Forelimb muscle (tissue), 1 donor: ENCODE measurements around the gene TBX1. TPM values are rescaled to one million over a fixed set of nuclear protein-coding genes. Genes with fewer than 3 reads are reported as not detected.

Experiments used
- DNase-seq: peaks from one replicate; pipeline ENCODE4 v3.0.0-alpha.2; 2013; ENCODE audit warnings: low read depth
- polyA plus RNA-seq: library from polyadenylated mRNA; unstranded; fragments of 120-200 nt; gene quantifications from one replicate; pipeline ENCODE4 v1.2.1, GENCODE V29; 2013; ENCODE audit not compliant: insufficient read length

The TBX1 gene
- polyA plus RNA-seq, 1 donor: 25.3 TPM

GRCh38 chr22:19799322-19800190 is 39.0 kb downstream of the TBX1 start:
- peak; percentile 80 for DNase-seq

DNA sequence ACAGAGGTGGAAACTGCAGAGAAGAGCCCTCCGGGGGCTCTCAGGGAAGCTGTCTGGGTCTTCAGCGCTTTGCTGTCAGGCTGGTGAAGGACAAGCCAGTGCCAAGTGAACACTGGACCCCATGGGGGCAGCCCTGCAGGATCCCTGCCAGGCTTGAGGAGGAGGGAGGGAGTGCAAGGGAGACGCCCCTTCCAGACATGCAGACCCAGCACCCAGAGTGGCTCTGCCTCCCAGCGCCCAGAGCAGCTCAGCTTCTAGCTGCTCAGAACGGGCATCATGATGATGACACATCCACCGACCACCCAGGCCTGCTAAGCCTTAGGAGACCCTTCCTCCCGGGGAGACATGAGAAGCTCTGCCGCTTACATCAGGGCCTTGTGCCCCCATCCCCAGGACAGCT is 39.7 kb downstream of the TBX1 start:
- no peak for DNase-seq

- DNase-seq: no peak
Measured at GRCh38 chr22:19800761-19801244, 40.2 kb downstream of the TBX1 start.

GRCh38 chr22:19801340-19802000 is 40.9 kb downstream of the TBX1 start:
- DNase-seq: no peak

- no peak for DNase-seq
Measured at GRCh38 chr22:19802001-19802893, 41.7 kb downstream of the TBX1 start.

GRCh38 chr22:19802894-19803735 is 42.5 kb downstream of the TBX1 start:
- no peak for DNase-seq

DNA sequence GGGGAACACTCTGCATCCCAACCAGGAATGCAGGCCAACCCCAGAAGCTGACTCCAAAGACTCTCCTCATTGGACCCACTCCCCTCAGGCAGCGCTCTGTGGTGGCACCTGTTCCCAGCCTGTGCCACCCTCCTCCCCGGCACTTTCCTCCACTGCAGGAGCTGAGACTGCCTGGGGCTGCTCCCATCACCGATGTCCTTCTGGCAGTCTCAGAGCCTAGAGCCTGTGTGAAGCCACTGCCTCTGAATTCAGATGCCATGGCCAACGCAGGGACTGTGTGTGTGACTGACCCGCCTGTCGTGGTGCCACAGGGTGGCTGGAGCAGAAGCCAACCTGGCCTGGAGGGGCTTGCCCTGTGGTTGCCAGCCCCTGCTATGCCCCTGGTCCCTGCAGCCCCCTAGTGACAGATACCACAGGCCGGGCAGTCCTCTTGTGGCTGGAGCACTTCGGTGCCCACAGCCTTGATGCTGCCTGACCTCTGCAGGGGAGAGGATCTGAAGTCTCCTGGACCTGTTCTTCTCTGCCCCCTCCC is 43.2 kb downstream of the TBX1 start:
- DNase-seq: no peak

DNA sequence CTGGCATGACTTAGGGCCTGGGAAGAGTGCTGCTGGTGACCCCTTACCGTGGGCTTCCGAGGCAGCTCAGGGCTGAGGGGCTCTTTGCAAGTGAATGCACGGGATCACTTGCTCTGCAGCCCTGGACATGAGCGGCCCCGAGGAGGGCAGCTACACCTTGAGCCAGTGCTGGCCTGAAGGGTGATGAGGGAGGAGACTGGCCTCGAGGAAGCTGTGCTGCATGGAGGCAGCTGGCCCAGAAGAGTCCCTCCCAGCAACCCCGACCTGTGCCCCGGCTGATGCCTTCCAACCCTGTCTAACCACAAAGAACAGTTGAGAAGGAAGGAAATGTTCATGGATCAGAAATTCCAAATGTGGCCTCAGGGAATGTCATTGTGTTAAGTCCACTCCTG is 45.2 kb downstream of the TBX1 start:
- DNase-seq: no peak

GRCh38 chr22:19806213-19807160 is 45.9 kb downstream of the TBX1 start:
- DNase-seq: no peak

- DNase-seq: no peak
Measured at GRCh38 chr22:19807161-19807913, 46.8 kb downstream of the TBX1 start.

- no peak for DNase-seq
Measured at GRCh38 chr22:19807914-19808872, 47.6 kb downstream of the TBX1 start.

GRCh38 chr22:19808873-19809478 is 48.4 kb downstream of the TBX1 start:
- no peak for DNase-seq

DNA sequence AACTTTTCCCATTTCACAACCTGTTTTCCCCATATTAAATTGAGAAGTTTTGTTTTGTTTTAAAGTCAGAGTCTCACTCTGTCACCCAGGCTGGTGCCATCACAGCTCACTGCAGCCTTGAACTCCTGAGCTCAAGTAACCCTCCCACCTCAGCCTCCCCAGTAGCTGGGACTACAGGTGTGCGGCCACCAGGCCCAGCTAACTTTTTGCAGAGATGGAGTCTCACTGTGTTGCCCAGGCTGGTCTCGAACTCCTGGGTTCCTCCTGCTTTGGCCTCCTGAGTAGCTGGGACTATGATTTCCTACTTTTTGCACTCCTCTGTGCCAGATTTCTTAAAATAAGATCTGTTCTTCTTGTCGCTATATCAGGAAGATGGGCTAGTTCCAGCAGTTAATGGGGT is 49.2 kb downstream of the TBX1 start:
- DNase-seq: no peak

DNA sequence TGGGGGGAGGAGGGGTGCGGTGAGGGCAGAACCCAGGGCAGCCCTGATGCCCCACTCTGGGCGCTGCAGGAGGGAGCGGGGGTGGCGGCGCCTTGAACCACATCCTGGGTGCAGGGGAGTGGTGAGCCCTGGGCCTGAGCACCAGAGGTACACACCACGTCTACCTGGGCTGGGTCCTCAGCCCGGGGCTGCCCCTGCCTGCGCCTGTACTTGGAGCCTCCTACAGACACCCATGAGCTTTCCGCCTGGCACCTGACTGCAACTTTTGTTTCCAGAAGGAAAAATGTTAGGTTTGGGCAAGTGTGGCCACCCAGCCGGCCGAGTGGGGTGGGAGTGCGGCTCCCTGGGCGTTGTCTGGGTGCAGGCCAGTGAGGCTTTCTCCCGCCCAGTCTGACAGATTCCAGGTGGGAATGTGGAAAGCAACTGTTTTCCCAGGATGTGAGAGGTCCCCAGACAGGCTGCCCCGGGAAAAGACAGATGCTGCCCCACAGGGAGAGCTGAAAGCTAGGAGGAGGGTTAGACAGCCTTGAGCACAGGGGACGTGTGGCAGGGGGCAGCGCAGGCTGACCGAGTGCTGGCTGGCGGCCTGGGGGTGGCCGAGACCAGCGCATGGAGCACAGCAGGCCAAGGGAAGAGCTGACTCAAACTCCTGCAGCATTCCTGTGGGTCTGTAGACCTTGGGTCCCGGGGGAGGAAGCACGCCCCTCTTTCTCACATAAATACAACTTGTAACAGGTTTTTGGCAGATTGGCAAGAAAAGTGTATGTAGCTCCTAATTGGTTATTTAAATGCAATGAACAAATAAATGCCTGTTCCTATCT is 50.0 kb downstream of the TBX1 start:
- no peak for DNase-seq

GRCh38 chr22:19811211-19811621 is 50.6 kb downstream of the TBX1 start:
- no peak for DNase-seq
